PC-9 (cell line): Measurements from ENCODE around the gene AKAP6. TPM values are rescaled to one million over a fixed set of nuclear protein-coding genes. Genes with fewer than 3 reads are reported as not detected.

Experiments used
- BruUV-seq: library from RNA; stranded (reverse); fragments of 400-500 nt; replicated peaks from 2 replicates; lab custom pipeline; 2021; lab: Mats Ljungman, UMichigan
- CTCF ChIA-PET: fragments of 300-600 bp; sonication (Branson Sonifier 250); formaldehyde crosslinking; loops from one replicate; lab custom pipeline; 2022; ENCODE audit warnings: antibody characterized with exemption; lab: Charles Lee
- POLR2A ChIA-PET: fragments of 300-600 bp; sonication (Branson Sonifier 250); formaldehyde crosslinking; loops from one replicate; lab custom pipeline; 2022; ENCODE audit warnings: antibody characterized with exemption; ENCODE audit not compliant: unreplicated experiment; lab: Charles Lee
- DNase-seq, 2 experiments: peaks; one replicate each; pipeline versions ENCODE4 v3.0.0 to v3.0.0-alpha.2; 2015 to 2022; ENCODE audit warnings: mixed read lengths in 1 of 2
- H2AFZ ChIP-seq: fragments of 200-600 bp; sonication (generic); 2 replicates; pipeline ENCODE4 v1.8.1; 2017; ENCODE audit warnings: antibody characterized with exemption
- H3F3A ChIP-seq: fragments of 200-600 bp; sonication (generic); 2 replicates; pipeline ENCODE4 v1.8.1; 2017; ENCODE audit warnings: antibody characterized with exemption, mild to moderate bottlenecking, low read depth; ENCODE audit not compliant: insufficient read depth
- H3K27ac ChIP-seq: fragments of 200-600 bp; sonication (generic); 2 replicates; pipeline ENCODE4 v1.6.1; 2016; ENCODE audit warnings: mixed run types
- H3K27me3 ChIP-seq: fragments of 200-600 bp; sonication (generic); 2 replicates; pipeline ENCODE4 v1.6.1; 2016; ENCODE audit warnings: low read depth, mixed run types; ENCODE audit not compliant: insufficient read depth
- H3K36me3 ChIP-seq: fragments of 200-600 bp; sonication (generic); 2 replicates; pipeline ENCODE4 v1.6.1; 2016; ENCODE audit warnings: low read depth, mixed run types
- H3K4me1 ChIP-seq: fragments of 200-600 bp; sonication (generic); replicated peaks from 2 replicates; pipeline ENCODE4 v1.6.1; 2016; ENCODE audit warnings: mixed run types; ENCODE audit not compliant: insufficient read depth
- H3K4me2 ChIP-seq: fragments of 200-600 bp; sonication (generic); 2 replicates; pipeline ENCODE4 v1.6.1; 2017; ENCODE audit warnings: mixed run types
- H3K4me3 ChIP-seq: fragments of 200-600 bp; sonication (generic); 2 replicates; pipeline ENCODE4 v1.6.1; 2016; ENCODE audit warnings: mixed run types
- H3K79me2 ChIP-seq: fragments of 200-600 bp; sonication (generic); 2 replicates; pipeline ENCODE4 v1.6.1; 2017; ENCODE audit warnings: low read depth, mixed run types
- H3K9me2 ChIP-seq: fragments of 200-600 bp; sonication (generic); 2 replicates; pipeline ENCODE4 v1.8.1; 2017; ENCODE audit warnings: mild to moderate bottlenecking; ENCODE audit not compliant: insufficient read depth
- H3K9me3 ChIP-seq: fragments of 200-600 bp; sonication (generic); 2 replicates; pipeline ENCODE4 v1.8.1; 2016; ENCODE audit warnings: low read depth; ENCODE audit not compliant: insufficient read depth
- H4K20me1 ChIP-seq: fragments of 200-600 bp; sonication (generic); 2 replicates; pipeline ENCODE4 v1.8.1; 2017; ENCODE audit not compliant: insufficient read depth
- EZH2 ChIP-seq: fragments of 200-600 bp; sonication (generic); IDR thresholded peaks from 2 replicates; pipeline ENCODE4 v1.8.0; 2017; ENCODE audit warnings: antibody characterized with exemption, low read depth
- intact Hi-C: fragments of 100-400 bp; cut with micrococcal nuclease; formaldehyde crosslinking; loops from one replicate; pipeline ENCODE4 v1.10.0; 2022; ENCODE audit not compliant: unreplicated experiment
- total RNA-seq: library from RNA; stranded (reverse); gene quantifications from 2 replicates; pipeline ENCODE4 v1.2.3, GENCODE V29; 2021
- TF ChIP-seq, protein P1 (sequence below): fragments of 200-600 bp; sonication (generic); conservative IDR thresholded peaks from 2 replicates; pipeline ENCODE4 v1.6.1; 2017; ENCODE audit warnings: mixed run types, antibody characterized with exemption, mild to moderate bottlenecking, moderate library complexity

The AKAP6 gene
- total RNA-seq, 1 experiment from 2014 or later: 2.8 TPM

DNA sequence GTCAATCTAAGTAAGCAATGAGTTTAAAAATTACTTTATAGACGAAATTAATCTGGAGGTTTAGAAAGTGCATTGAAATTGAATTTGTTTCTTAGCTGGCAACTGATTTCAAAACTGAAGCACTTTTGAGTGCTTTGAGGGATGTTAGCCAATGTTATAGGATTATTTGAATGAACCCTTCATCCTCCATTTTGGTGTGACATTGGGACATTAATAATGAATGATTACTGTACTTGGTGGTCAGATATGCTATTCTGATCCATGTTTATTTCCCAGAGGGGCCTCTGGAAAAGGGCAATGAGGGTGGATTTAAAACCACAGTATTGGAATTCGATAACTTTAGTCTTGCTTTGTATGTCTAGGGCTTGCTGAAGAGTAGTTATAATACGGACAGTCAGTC is 183.2 kb downstream of the AKAP6 start:
- Histone ChIP-seq H3K4me3 (no peak overlapping the region), H3K79me2 (no peaks in the 10 kb centered on the region), H3F3A (peaks cover 4% of the 10 kb centered on the region; the same call in 1 of the 2 replicates), H3K9me2 (no peaks in the 10 kb centered on the region), H3K36me3 (no peaks in the 10 kb centered on the region), H3K9me3 (no peaks in the 10 kb centered on the region), H3K4me1 (peaks cover 33% of the 10 kb centered on the region), H3K27me3 (no peaks in the 10 kb centered on the region), H4K20me1 (no peaks in the 10 kb centered on the region), H3K4me2 (no peak overlapping the region), H3K27ac (no peak overlapping the region), H2AFZ (no peak overlapping the region)
- intact Hi-C loops: loop anchor here (2.0 kb wide), 1 partner anchor 256 kb away; no protein-coding TSS in a partner anchor
- ChIA-PET CTCF (no interaction called here), POLR2A (no interaction called here)
- no TSS peak for BruUV-seq
- DNase-seq: no peak
- TF ChIP-seq, protein P1, sequence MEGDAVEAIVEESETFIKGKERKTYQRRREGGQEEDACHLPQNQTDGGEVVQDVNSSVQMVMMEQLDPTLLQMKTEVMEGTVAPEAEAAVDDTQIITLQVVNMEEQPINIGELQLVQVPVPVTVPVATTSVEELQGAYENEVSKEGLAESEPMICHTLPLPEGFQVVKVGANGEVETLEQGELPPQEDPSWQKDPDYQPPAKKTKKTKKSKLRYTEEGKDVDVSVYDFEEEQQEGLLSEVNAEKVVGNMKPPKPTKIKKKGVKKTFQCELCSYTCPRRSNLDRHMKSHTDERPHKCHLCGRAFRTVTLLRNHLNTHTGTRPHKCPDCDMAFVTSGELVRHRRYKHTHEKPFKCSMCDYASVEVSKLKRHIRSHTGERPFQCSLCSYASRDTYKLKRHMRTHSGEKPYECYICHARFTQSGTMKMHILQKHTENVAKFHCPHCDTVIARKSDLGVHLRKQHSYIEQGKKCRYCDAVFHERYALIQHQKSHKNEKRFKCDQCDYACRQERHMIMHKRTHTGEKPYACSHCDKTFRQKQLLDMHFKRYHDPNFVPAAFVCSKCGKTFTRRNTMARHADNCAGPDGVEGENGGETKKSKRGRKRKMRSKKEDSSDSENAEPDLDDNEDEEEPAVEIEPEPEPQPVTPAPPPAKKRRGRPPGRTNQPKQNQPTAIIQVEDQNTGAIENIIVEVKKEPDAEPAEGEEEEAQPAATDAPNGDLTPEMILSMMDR: no peak
- TF ChIP-seq EZH2: no peak

DNA sequence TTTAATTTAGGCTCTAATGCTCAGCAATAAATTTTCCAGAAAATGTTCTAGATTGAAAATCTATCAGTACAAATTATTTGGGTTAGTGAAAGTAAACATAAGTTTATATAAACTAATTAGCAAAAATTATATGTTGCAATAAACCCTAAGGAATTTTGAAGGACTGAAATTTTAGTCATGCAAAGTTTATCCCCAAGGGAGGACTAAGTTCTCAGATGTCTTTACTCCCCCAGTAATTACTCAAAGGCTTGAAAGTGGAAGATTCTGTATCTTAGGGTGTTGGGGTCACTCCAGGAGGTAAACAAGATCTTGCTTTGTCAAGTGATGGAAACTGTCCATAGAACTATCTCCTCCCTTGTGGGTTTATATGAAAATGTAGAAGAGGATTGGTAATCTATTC is 183.7 kb downstream of the AKAP6 start:
- Histone ChIP-seq H3F3A (peaks cover 3% of the 10 kb centered on the region; the same call in 1 of the 2 replicates), H3K4me2 (no peak overlapping the region), H3K27me3 (no peaks in the 10 kb centered on the region), H4K20me1 (no peaks in the 10 kb centered on the region), H3K4me1 (peaks cover 28% of the 10 kb centered on the region), H3K79me2 (no peaks in the 10 kb centered on the region), H3K4me3 (no peak overlapping the region), H3K9me2 (no peaks in the 10 kb centered on the region), H3K27ac (no peak overlapping the region), H3K36me3 (no peaks in the 10 kb centered on the region), H2AFZ (no peak overlapping the region), H3K9me3 (no peaks in the 10 kb centered on the region)
- no peak for DNase-seq
- ChIA-PET CTCF (no interaction called here), POLR2A (no interaction called here)
- BruUV-seq: no TSS peak
- no peak for TF ChIP-seq EZH2
- TF ChIP-seq, protein P1: no peak
- intact Hi-C loops: loop anchor here (1.0 to 2.0 kb wide), 2 partner anchors 40 to 256 kb away; no protein-coding TSS in a partner anchor

DNA sequence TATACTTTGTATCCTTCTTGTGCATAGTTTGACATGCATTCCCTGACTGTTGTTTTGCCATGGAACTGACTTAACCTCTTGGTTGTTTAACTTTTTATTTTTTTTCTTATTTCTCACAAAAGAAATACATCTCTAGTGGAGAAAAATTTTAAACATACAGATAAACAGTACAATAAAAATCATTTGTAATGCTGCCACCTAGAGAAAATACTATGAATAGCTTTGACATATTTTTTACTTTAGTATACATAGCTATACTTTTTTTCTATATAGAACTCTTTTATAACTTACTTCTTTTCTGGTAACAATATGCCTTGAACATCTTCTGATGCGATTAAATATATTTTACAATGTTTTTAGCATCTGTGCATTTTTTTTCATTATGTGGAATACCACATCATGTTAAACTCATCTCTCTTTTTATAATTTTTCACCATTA is 184.5 kb downstream of the AKAP6 start:
- POLR2A ChIA-PET: interaction anchor here (0.7 kb wide), 2 partner anchors 436 to 1321 kb away, joined by 3 to 4 read pairs; no protein-coding TSS in a partner anchor

More for the DNA sequence above, 184.5 kb downstream of the AKAP6 start:
- DNase-seq: no peak
- H4K20me1 ChIP-seq: no peaks in the 10 kb centered on the region
- peak overlapping the region; percentile 61; the same call in 1 of the 2 replicates for H3K27ac ChIP-seq
- peaks cover 22% of the 10 kb centered on the region for H3K4me1 ChIP-seq
- TF ChIP-seq, protein P1: peak; percentile 63; the same call in 1 of the 2 replicates
- TF ChIP-seq EZH2: no peak
- intact Hi-C loops: loop anchor here (1.0 to 2.0 kb wide), 2 partner anchors 40 to 257 kb away; no protein-coding TSS in a partner anchor
- H3K9me3 ChIP-seq: no peaks in the 10 kb centered on the region
- H2AFZ ChIP-seq: no peak overlapping the region
- H3K9me2 ChIP-seq: no peaks in the 10 kb centered on the region
- no peaks in the 10 kb centered on the region for H3K79me2 ChIP-seq
- H3K27me3 ChIP-seq: no peaks in the 10 kb centered on the region
- peak overlapping the region; percentile 28; the same call in 1 of the 2 replicates for H3K4me2 ChIP-seq
- H3F3A ChIP-seq: no peaks in the 10 kb centered on the region
- CTCF ChIA-PET: interaction anchor here (0.5 to 1.2 kb wide), 6 partner anchors 11 to 1487 kb away, joined by 3 to 4 read pairs (median 4); partner anchors contain the start of gene STRN3
- no peaks in the 10 kb centered on the region for H3K36me3 ChIP-seq
- no TSS peak for BruUV-seq
- H3K4me3 ChIP-seq: no peak overlapping the region
